HG03060 (cell line): Measurements from ENCODE around the gene PIN1.

Experiments
- ATAC-seq: cut with Tn5 transposase; IDR thresholded peaks from one replicate; pipeline ENCODE4 v1.9.1; 2021; ENCODE audit warnings: low read depth, moderate number of reproducible peaks; ENCODE audit not compliant: unreplicated experiment

Gene PIN1

DNA sequence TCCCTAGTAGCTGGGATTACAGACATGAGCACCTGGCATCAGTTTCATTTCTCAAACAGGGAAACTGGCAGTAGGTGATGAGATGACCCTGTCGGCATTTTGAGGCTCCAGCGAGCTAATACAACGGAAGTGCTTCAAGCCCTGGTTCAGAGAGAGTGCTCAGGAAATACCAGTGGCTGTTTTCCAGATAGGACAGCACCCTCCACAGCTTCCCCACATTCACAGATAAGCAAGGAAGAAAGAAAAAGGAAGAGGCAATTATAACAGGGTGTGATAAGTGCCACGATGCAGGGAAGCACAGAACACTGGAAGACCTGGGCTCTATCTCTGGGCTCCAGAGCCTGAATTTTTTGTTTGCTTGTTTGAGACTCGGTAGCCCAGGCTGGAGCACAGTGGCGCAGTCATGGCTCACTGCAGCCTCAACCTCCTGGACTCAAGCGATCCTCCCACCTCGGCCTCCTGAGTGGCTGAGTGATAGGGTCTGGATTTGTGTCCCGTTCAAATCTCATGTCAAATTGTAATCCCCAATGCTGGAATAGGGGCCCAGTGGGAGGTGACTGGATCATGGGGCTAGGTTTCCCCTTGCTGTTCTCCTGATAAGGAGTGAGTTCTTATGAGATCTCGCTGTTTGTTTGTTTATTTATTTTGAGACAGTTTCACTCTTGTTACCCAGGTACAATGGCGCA lies 43.5 kb downstream of the PIN1 start:
- ATAC-seq = no peak

DNA sequence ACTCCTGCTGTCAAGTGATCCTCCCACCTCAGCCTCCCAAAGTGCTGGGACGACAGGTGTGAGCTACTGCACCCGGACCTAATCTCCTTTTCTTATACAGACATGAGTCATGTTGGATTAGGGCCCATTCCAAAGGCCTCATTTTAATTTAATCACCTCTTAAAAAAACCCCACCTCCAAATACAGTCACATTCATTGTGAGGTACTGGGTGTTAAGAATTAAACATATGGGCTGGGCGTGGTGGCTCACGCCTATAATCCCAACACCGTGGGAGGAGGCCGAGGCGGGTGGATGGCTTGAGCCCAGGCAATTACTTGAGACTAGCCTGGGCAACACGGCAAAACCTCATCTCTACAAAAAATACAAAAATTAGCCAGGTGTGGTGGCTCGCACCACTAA lies 46.6 kb downstream of the PIN1 start:
- no peak for ATAC-seq

GRCh38 chr19:9883231-9883758 lies 48.2 kb downstream of the PIN1 start:
- no peak for ATAC-seq

- ATAC-seq = no peak
Observed at GRCh38 chr19:9883764-9884163, 48.6 kb downstream of the PIN1 start.

DNA sequence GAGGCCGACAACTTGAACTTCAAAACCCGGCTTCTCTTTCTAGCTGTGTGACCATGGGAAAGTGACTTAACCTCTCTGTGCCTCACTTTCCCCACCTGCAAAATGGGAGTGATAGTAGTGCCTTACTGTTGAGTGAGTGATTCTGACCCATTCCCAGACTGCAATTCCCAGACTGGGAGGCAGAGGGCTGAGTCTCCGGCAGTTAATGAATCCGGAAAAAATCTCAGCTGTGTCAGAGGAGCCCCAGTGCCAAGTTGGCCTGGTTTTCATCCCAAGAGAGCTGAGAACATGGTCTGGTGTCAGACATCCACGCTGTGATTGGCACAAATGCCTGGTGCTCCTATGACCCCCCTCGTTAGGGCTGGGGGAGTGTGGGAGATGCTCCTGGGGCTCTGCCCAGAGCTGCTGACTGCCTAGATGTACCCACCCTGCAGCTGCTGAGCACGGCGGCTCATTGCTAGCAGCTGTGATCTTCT lies 50.0 kb downstream of the PIN1 start:
- no peak for ATAC-seq

GRCh38 chr19:9891609-9892373 lies 56.7 kb downstream of the PIN1 start:
- no peak for ATAC-seq
